LNCaP clone FGC (cell line): ENCODE results near the gene AP3S2.
"Not testable (repeated sequence)": the region's sequence is repeated elsewhere in the genome, so short reads cannot be mapped to it uniquely, and the experiment has no call there.

ENCODE experiments used
- DNase-seq: peaks from one replicate; pipeline ENCODE4 v3.0.0-alpha.2; 2011; ENCODE audit warnings: low read depth
- H3K4me3 ChIP-seq: 2 replicates; pipeline ENCODE4 v1.5.1; 2011; ENCODE audit warnings: mild to moderate bottlenecking, low read depth, low read length, control low read depth
- CTCF ChIP-seq: IDR thresholded peaks from 2 replicates; pipeline ENCODE4 v1.5.1; 2012; ENCODE audit warnings: mild to moderate bottlenecking; ENCODE audit not compliant: control insufficient read depth, insufficient read depth; ENCODE audit errors: extremely low read depth

The AP3S2 gene

DNA sequence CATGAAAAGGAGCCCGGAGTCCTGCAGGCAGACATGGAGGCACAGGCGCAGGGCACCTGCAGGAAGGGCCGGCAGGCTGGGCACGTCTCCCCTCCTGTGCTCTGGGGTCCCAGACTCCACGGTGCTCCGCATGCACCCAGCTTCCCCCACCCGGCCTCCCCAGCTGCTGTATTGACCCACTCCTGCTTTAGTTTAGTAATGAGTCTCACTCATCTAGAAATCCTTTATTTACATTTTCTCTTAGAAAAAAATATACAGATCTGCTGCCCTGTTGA is 109.2 kb downstream of the AP3S2 start:
- H3K4me3 ChIP-seq: no peak overlapping the region
- no peak for TF ChIP-seq CTCF
- DNase-seq: no peak

GRCh38 chr15:89783861-89784685 is 109.7 kb downstream of the AP3S2 start:
- no peak for TF ChIP-seq CTCF
- DNase-seq: no peak
- no peak overlapping the region for H3K4me3 ChIP-seq

GRCh38 chr15:89783111-89783860 is 110.5 kb downstream of the AP3S2 start:
- H3K4me3 ChIP-seq: no peak overlapping the region
- no peak for TF ChIP-seq CTCF
- DNase-seq: no peak

DNA sequence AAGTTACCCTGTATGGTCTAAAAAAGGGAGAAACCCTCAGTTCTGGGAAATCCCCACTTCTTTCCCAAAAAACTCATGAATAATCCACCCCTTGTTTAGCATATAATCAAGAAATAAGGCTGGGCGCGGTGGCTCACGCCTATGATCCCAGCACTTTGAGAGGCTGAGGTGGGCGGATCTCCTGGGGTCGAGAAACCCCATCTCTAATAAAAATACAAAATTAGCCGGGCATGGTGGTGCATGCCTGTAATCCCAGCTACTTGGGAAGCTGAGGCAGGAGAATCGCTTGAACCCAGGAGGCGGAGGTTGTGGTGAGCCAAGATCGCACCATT is 111.2 kb downstream of the AP3S2 start:
- DNase-seq, H3K4me3 ChIP-seq: not testable (repeated sequence)

- DNase-seq: no peak
- no peak for TF ChIP-seq CTCF
- no peak overlapping the region for H3K4me3 ChIP-seq
Measured at GRCh38 chr15:89781891-89782618, 111.7 kb downstream of the AP3S2 start.

DNA sequence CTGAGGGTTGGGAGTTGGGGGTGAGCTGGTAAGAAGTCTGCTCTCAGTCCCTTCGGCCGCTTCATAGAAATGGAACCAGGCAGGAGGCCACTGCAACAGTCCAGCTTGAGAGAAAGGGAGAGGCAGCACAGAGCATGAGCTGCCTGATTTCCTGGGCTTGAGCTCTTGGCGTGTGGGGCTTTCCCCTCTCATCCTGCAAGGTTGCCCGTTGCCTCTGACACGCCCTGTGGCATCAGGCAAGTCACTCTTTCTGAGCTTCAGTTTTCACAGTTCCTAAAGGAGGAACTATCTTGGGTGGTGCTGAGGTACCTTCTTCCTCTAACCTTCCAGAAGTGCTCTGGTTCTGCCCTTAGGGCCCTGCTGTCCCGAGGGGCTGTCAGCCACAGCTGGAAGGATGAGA is 112.7 kb downstream of the AP3S2 start:
- TF ChIP-seq CTCF: no peak
- no peak overlapping the region for H3K4me3 ChIP-seq
- no peak for DNase-seq

DNA sequence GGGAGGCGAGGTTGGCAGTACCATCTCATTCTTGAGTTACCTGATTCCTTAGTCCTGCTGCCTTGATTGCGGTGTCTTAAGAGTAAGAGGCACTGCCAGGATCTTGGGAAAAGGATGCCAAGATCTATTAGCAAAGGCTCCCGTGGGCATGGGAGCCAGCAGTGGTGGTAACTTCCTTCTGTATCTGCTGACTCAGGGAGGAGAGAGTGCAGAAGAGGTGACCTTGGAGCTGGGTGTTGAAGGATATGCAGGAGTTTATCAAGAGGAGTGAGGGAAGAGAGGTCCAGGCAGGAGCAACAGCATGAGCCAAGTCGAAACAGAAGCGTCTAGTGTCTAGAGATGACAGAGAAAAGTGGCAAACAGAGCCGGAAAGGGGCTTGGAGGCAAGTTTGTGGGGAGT is 113.2 kb downstream of the AP3S2 start:
- no peak for TF ChIP-seq CTCF
- no peak overlapping the region for H3K4me3 ChIP-seq
- no peak for DNase-seq
